Brain pericyte (primary cell): Measurements from ENCODE around the gene HSPA1B.
"Not testable (repeated sequence)": the region's sequence is repeated elsewhere in the genome, so short reads cannot be mapped to it uniquely, and the experiment has no call there.

Experiments
- DNase-seq: peaks from one replicate; pipeline ENCODE4 v3.0.0-alpha.2; 2012; ENCODE audit warnings: low read depth, low spot score

Gene HSPA1B

DNA sequence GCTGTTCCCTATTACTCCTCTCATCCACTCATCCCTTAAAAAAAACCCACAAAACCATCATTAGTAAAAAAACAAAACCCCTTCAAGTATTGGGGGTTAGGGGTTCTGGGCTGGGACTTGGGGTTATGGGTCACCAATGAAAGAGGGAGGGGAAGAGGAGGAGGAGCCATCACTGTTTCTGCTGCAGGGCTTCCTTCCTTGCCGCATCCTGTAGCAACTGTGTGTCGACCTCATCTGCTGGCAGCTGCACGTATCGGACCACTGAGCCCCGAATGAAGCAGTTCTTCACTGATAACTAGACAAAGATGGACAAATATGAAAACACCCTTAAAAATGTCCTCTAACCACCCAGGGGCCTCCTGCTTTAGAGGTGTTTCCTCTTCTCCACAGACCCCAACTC is 29.9 kb upstream of the HSPA1B start:
- no peak for DNase-seq

DNA sequence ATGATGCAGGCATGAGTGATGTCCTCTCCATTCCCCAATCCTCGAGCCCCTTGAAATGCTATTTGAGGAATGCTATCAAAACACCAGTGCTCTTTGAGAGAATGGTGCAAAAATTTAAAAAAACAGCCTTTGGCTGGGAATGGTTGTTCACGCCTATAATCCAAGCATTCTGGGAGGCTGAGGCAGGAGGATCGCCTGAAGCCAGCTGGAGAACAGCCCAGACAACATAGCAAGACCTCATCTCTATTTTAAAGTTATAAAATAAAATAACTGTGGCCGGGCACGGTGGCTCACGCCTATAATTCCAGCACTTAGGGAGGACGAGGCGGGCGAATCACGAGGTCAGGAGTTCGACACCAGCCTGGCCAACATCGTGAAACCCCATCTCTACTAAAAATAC is 27.8 kb upstream of the HSPA1B start:
- DNase-seq, result no peak

DNA sequence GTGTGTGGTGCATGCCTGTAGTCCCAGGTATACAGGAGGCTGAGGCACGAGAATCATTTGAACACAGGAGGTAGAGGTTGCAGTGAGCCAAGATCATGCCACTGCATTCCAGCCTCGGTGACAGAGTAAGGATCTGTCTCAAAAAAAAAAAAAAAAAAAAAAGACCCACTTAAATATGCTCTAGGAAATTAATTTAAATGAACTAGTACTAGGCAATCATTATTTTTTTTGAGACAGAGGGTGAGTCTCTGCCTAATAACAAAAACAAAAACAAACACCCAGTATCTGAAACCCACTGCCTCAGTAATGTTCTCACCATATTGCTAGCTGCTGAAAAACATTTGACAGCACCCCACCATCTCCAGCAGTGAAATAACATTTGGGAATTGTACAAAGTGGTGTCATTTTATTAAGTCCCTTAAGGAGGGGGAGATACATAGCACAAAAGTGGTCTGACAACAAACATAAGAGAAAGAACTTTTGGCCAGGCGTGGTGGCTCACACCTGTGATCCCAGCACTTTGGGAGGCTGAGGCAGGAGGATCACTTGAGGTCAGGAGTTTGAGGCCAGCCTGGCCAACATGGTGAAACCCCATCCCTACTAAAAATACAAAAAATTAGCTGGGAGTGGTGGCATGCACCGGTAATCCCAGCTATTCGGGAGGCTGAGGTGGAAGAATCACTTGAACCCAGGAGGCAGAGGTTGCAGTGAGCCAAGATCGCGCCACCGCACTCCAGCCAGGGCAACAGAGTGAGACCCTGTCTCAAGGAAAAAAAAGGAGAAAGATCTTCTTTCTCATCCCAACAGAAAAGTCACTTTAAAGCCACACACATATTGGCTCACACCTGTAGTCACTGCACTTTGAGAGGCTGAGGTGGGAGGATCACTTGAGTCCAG is 26.3 kb upstream of the HSPA1B start:
- DNase-seq, result not testable (repeated sequence)

DNA sequence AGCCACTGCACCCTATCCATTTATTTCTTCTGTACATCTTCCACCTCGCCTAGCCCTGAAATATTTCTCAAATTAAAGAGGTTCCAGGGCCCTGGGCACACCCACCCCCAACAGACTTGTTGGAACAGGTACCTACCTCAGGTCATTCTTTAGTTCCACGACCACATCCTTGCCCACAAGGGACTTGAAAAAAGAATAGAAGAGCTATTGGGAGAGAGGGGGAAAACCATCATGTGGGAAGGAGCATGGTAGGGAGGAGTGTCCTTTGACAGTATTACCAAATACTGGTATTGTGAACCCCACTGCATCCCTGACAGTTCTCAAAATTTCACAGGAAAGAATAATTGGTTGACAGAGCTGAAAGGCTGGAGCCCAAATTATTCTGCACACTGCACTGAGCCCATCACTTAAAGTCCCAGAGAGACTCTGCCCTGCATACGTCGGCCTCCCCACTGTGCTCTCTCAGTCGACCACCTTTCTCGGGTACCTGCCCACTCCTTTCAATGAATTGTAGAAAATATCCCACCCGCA is 21.5 kb upstream of the HSPA1B start:
- DNase-seq, result no peak

DNA sequence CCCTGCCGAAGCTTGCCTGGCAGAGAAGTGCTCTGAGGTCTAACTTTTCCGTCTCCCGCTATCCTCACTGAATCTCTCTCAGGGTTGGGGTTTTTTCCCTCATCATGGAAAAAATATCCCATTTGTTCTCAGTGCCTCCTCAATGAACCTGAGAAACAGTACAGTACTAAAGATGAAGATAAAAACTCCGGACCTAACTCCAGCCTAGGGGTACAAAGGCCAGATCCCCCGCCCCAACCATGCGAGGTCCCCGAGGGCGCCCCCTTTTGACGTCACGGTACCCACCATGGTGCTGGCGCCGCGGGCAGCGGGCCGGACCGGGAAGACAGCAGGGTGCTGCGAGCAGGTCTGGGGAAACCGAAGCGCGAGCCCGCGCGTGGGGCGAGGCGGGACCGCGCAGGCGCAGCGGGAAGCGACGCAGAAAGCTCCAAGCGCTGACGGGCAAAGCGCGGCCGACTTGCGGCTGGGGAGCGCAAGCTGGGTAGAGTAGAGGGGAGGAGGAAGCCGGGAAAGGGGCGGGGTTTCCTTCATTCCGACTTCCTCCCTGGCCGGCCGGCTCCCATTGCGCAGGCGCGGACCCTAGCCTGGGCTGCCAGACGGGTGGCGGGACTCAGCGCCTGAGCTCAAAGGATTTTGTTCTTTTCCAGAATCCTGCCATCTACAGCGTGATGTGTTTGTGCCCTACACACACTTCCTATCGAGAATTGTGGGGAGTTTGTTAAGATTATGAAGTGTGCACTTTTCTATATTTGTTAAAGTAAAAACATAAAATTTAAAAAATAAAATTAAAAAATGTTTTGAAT is 20.9 kb upstream of the HSPA1B start, which contains the start of gene LSM2:
LSM2 (minus strand) TSS at position 497 of the 803 bp plus-strand sequence; CDS start at position 288, 209 bp downstream.
- peak; percentile 87 for DNase-seq

DNA sequence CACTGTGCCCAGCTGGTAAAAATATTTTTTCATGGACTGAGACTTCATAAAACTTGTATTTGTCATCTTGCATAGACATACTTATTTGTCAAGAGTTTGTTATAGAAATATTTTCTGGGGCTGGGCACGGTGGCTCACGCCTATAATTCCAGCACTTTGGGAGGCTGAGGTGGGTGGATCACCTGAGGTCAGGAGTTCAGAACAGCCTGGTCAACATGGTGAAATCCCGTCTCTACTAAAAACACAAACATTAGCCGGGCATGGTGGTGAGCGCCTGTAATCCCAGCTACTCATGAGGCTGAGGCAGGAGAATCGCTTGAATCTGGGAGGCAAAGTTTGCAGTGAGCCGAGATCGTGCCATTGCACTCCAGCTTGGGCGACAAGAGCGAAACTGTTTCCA is 18.9 kb upstream of the HSPA1B start:
- not testable (repeated sequence) for DNase-seq

DNA sequence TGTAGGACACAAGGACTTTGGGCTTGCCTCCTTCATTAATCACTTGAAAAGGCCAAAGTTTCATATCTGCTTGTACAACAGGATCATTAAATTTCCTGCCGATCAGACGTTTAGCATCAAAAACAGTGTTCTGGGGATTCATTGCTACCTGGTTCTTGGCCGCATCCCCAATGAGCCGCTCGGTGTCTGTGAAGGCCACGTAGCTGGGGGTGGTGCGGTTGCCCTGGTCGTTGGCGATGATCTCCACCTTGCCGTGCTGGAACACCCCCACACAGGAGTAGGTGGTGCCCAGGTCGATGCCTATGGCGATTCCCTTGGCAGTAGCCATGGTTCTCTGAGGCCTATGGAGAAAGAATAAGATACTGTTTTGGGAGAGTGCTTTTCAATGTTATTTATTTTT is 15.9 kb upstream of the HSPA1B start:
- no peak for DNase-seq

DNA sequence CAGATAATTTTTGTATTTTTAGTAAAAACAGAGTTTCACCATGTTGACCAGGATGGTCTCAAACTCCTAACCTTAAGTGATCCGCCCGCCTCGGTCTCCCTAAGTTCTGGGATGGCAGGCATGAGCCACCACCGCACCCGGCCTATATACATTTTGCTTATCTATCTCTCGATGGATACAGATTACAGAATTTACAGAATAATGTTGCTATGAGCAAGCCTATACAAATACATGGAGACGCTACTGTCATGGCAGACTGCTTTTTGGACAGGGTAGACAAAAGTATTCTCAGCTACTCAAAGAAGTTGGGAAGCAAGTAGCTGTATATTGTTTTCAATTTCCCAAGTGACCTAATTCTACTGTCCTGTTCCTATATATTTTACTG is 14.1 kb upstream of the HSPA1B start:
- DNase-seq, result no peak

DNA sequence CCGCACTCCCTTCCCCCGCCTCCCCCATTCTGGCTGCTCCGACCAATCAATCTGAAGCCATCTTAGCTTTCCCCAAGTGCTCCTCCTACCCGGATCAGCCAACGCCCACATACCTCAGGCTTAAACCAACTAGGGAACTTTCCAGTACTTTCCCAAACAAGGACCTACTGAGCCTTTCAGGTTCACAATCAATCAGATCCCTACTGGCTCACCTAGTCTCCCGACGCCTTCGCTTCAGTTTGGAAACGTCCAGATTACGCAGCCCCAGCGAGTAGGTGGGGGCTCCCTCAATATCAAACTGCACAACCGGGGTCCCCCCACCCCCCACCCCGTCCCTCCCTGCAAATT is 12.9 kb upstream of the HSPA1B start:
- DNase-seq, result peak; percentile 79

DNA sequence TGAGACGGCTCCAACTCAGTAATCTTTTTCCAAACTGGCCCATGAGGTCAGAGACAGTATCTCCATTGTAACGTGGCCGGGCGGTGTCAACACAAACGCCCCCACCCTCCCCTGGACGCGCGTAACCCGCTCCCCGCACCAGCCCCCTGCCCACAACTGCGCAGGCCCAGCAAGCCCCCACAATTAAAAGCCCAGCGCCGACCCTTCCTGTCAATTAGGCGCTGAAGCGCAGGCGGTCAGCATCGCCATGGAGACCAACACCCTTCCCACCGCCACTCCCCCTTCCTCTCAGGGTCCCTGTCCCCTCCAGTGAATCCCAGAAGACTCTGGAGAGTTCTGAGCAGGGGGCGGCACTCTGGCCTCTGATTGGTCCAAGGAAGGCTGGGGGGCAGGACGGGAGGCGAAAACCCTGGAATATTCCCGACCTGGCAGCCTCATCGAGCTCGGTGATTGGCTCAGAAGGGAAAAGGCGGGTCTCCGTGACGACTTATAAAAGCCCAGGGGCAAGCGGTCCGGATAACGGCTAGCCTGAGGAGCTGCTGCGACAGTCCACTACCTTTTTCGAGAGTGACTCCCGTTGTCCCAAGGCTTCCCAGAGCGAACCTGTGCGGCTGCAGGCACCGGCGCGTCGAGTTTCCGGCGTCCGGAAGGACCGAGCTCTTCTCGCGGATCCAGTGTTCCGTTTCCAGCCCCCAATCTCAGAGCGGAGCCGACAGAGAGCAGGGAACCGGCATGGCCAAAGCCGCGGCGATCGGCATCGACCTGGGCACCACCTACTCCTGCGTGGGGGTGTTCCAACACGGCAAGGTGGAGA is 12.3 kb upstream of the HSPA1B start, which contains the start of the genes HSPA1A and HSPA1L:
HSPA1A (plus strand) TSS at position 519 of the 814 bp plus-strand sequence; CDS start at position 733, 214 bp downstream.
HSPA1L (minus strand) TSS at position 259 of the 814 bp plus-strand sequence. CDS start 3,311 bp downstream, outside the sequence.
- peak; percentile 79 for DNase-seq

DNA sequence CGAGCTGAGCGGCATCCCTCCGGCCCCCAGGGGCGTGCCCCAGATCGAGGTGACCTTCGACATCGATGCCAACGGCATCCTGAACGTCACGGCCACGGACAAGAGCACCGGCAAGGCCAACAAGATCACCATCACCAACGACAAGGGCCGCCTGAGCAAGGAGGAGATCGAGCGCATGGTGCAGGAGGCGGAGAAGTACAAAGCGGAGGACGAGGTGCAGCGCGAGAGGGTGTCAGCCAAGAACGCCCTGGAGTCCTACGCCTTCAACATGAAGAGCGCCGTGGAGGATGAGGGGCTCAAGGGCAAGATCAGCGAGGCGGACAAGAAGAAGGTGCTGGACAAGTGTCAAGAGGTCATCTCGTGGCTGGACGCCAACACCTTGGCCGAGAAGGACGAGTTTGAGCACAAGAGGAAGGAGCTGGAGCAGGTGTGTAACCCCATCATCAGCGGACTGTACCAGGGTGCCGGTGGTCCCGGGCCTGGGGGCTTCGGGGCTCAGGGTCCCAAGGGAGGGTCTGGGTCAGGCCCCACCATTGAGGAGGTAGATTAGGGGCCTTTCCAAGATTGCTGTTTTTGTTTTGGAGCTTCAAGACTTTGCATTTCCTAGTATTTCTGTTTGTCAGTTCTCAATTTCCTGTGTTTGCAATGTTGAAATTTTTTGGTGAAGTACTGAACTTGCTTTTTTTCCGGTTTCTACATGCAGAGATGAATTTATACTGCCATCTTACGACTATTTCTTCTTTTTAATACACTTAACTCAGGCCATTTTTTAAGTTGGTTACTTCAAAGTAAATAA is 10.2 kb upstream of the HSPA1B start:
- not testable (repeated sequence) for DNase-seq

DNA sequence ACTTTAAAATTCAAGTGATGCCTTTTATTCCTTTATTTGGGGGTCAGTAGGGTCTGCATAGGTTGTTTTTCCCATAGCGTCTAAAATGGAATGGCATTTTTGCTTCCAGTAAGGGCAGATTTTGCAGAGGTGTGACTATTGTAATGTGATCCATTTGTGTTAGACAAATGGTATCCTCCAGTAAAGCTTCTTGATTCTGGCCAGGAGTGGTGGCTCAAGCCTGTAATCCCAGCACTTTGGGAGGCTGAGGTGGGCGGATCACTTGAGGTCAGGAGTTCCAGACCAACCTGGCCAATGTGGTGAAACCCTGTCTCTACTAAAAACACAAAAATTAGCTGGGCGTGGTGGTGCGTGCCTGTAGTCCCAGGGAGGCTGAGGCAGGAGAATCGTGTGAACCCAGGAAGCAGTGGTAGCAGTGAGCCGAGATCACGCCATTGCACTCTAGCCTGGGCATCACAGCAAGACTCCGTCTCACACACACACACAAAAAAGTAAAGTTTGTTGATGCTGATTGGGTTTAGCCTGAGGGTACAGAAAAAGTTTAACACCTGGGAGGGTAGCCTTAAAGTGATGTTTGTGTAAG is 9.5 kb upstream of the HSPA1B start:
- not testable (repeated sequence) for DNase-seq

DNA sequence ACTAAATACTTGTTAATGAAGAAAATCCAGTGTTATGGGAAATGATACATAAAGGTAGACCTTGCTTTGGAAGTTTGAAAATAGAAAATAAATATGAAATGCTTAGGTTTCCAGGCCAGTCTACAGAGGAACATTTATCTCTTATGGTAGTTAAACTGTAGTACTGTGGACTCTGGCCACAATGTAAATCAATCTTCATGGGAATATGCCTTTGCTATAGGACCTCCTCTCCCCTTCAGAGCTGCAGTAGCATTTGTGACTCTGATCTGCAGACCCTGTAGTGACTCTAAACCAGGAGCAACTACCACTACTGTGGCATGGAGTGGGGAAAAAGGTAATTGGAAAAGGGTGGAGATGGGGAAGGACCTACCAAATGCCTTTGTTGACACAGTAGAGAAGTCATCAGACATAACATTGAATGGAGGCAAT is 7.7 kb upstream of the HSPA1B start:
- DNase-seq, result no peak

DNA sequence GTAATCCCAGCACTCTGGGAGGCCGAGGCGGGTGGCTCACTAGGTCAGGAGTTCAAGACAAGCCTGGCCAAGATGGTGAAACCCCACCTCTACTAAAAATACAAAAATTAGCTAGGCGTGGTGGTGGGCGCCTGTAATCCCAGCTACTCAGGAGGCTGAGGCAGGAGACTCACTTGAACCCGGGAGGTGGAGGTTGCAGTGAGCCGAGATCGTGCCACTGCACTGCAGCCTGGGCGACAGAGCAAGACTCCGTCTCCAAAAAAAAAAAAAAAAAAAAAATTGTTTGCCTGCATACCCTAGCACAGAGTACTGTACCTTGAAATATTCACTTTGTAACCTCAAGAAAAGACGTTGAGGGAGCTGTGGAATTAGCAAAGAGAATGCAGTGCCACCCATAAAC is 7.1 kb upstream of the HSPA1B start:
- not testable (repeated sequence) for DNase-seq

DNA sequence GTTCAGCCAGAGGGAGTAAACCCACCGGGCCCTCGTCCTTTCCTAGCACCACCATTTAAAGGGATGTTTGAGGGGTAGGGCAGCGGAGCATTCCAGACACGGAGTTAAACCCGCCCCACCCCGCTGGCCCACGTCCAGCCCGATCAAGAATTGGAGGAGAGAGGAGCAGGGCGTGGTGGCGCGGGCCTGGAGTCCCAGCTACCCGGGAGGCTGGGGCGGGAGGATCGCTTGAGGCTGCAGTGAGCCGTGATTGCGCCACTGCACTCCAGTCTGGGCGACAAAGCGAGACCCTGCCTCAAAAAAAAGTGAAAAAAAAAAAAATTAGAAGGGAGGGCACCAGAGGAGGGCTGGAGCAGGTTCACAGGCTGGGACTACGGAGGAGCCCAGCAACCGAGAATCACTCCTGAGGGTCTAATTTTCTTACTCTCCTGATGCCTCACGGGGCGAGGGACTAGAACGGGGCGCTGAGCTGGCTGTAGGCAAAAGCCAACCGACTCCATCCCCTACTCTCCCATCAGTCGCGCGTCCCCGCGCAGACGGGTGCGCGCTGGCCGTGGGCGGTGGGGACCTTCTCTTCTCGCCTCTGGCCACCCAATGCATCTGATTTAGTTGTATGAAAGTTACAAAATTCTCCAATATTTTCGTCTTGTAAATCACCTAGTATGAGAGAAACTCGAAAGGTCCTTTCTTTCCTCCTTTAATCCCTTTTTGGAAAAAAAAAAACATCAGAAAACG is 6.1 kb upstream of the HSPA1B start:
- no peak for DNase-seq

DNA sequence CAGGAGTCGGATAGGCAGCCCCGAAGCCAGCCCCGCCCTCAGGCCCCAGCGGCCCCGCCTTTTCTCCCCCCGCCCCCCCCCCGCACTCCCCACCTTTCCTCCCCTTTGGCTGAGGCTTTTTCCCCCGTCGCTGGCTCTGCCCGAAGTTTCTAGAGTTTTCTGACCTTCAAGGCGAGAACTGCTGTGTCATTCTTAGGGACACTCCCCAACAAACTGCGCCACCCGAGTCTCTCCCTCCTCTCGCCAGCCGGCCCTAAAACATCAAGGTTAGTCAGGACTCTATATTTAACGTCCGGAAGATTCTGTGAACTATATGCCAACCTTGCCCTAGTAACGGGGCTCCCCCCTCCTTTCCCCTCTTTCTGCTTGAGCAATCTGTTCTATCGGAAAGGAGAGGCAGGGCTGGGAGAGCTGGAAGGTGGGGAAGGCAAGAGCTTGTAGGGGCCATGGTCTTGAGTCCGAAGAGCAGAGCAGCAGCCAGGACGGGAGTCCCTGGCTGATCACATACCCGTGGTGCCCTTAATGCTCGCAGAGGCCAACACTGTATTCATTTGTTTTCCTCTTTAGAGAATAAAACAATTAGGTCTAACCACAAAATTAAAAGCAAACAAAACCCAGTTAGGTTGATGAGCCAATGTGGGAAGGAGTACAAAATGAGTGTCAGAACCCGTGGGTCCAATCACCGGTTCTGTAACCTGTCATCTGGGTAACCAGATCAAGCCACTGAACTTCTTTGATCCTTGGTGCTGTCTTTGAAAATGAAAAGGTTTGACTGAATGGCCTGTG is 5.3 kb upstream of the HSPA1B start:
- no peak for DNase-seq

DNA sequence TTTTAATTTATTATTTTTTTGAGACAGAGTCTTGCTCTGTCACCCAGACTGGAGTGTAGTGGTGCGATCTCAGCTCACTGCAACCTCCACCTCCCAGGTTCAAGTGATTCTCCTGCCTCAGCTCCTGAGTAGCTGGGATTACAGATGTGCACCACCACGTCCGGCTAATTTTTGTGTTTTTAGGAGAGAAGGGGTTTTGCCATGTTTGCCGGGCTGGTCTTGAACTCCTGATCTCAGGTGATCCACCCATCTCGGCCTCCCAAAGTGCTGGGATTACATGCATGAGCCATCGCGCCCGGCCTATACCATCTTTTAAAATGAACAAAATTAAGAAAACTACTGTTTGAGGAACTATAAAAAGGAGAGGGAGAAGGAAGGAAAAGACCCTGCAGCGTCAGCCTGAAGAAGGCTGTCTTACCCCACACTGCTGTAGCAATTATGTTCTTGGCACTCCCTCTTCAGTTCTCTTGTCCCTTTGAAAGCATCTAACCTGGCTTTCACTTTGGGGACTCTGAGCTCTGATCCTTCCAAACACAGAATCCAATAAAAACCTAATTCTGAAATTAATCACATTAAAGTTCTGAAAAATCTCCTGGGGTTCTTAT is 3.8 kb upstream of the HSPA1B start:
- not testable (repeated sequence) for DNase-seq

DNA sequence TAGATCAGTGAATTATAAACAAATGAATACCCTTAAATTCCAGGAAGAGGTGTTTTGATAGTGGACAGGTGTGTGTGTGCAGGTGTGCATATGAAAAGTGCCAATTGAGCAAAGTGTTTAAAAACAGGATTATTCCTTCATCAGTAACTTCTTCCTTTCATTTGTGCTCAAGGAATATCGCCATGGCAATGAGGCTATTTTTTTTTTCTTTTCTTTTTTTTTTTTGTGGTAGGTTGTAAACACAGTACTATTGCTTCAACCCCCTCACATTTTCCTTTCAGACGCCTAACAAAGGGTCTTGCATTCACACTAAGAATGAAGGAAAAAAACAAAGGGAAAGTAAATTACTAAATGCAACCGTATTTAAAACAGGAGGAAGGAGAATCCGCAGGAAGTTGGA is 2.0 kb upstream of the HSPA1B start:
- DNase-seq, result no peak
